HG03175 (cell line): Measurements from ENCODE around the gene GRK4.
"Not testable (repeated sequence)": the region's sequence is repeated elsewhere in the genome, so short reads cannot be mapped to it uniquely, and the experiment has no call there.

Source experiments
- ATAC-seq: cut with Tn5 transposase; IDR thresholded peaks from one replicate; pipeline ENCODE4 v1.9.1; 2021; ENCODE audit warnings: mild to moderate bottlenecking, moderate library complexity; ENCODE audit not compliant: unreplicated experiment

GRK4 gene

DNA sequence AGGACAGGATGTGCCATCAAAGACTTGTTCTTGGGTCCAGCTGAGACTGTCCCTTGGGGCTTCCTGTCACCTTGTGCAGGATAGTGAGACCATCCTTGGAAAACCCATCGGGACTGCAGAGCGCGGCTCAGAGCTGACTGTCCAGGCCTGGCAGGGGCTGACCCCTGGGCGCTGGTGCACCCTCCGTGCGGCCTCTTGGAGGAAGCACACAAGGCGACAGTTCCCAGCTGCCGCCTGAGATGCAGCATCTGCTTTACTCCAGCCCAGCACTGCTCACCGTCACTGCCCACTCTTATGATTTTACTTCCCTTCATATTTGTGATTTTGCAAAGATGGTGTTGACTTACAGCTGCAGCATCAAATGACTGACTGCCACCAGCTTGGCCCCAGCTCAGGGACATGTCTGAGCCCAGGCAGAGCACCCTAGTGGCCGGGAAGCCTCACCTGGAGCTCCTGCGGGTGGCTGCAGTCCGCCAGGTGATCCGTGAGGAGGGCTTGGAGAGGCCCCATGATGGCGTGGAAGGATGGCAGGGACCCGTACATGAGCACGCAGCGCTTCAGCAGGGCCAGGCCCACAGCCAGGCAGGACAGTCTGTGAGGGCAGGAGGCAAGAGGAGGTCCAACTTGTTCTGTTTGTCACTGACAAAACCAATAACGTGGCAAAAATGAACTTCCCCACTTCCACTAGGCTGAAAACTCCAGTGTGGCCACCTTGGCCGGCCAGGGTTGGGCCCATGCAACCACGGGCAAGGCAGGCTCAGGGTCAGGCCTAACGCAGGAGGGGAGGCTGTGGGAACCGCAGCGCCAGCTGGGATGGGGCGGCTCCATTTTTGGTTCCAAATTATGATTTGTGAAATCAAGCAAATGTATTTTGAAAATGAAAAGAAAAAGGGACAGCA, 22.0 kb upstream of the GRK4 start:
- no peak for ATAC-seq

DNA sequence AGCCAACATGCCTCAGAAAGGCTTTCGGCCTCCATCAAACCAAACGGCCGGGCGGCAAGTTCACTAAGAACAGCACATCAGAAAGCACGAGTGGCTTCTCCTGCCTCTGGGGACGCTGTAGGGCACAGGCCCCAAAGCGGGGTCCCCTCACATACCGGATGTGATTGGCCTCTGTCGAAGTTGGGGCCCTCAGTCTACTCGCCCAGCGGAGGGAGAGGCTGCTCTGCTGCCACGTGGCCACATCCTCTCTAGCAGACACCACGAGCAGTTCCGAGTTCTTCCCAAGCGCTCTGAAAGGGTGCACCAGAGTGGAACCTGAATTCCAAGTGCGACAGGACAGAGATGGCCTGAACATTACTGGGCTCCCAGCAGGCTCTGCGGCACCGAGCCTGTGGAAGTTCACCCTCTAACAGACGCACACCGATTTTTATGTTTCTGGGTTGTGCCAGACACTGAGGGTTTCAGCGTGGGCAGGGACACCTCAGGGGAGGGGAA, 21.3 kb upstream of the GRK4 start:
- ATAC-seq, result no peak

DNA sequence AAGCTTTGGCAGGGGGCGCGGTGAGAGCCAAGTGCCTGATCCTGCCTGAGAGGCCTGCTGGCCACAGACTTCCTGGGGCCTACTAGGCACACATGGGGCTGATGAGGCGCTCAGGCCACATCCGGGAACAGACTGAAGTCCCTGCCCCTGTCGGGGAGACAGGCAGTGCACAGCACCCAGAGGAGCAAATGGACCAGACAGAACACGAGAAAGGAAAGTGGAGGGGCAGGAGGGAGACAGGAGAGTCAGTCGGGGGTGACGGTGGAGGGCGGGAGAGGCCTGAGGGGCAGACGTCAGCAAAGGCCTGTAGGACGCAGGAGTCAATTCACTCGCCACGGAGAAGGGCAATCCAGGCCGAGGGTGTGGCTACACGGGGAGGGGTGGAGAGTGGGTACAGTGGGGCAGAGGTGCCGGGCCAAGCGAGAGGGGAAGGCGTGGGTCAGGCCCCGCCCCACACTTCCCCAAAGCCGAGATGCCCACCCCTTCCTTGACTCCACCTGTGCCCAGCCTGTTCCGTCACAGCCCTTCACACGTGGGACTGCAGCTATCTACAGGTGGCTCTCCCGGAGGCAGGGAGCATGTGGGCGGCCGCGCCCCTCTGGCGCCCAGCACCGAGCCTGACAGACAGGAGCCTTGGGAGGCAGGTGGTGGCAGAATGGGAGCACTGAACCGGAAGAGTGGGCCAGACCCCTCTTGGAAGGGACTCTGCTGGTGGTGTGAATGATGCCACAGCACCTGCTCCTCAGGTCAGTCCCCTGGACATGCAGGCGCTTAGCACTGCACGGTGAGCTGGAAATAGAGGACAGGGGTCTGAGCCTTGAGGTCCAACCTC, 20.6 kb upstream of the GRK4 start:
- ATAC-seq, result no peak

DNA sequence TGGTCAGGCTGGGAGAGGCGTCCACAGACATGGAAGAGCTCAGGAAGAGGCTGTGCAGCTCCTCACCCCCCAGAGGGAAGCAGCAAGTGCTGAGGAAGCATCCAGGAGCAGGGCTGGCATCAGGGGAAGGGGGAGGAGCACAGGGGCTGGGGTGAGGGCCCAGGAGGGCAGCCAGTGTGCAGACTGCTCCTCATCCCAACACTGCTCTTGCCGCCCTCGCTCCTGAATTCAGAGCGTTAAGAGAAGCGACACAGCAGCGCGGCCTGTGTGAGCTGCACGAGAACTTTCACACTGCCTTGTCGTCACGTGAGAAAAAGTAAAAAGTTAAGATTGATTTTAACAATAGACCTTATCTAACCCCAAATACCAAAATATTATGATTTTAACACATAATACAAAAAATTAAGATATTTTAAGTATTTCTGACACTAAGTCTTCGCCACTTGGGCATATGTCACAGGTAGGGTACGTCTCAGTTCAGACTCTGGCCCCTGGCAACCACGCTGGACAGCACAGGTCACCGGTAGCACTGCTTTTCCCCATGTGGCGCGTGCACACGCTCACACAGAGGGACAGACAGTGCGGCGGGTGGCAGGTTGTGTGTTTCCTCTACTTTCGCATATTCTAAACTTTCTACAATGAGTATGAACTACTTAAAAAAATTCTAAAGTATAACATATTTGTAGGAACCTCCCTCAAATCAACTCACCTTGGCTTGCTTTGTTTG, 19.8 kb upstream of the GRK4 start:
- ATAC-seq, result no peak

DNA sequence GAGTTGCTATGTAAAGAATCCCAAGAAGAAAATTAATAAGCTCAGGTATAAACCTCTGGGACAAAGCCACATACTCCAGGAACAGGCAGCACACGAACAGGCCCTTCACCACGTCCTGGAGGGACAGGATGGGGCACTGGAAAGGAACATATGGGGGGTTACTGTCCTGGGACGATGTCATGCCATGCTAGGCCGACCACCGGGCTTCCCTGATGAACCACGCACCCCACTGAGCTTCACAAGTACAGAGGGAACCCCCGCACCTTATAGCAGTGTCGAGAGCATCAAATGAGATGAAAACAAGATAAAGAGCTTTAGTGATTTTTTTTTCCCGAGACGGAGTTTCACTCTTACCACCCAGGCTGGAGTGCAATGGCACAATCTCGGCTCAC, 19.3 kb upstream of the GRK4 start:
- ATAC-seq, result no peak

DNA sequence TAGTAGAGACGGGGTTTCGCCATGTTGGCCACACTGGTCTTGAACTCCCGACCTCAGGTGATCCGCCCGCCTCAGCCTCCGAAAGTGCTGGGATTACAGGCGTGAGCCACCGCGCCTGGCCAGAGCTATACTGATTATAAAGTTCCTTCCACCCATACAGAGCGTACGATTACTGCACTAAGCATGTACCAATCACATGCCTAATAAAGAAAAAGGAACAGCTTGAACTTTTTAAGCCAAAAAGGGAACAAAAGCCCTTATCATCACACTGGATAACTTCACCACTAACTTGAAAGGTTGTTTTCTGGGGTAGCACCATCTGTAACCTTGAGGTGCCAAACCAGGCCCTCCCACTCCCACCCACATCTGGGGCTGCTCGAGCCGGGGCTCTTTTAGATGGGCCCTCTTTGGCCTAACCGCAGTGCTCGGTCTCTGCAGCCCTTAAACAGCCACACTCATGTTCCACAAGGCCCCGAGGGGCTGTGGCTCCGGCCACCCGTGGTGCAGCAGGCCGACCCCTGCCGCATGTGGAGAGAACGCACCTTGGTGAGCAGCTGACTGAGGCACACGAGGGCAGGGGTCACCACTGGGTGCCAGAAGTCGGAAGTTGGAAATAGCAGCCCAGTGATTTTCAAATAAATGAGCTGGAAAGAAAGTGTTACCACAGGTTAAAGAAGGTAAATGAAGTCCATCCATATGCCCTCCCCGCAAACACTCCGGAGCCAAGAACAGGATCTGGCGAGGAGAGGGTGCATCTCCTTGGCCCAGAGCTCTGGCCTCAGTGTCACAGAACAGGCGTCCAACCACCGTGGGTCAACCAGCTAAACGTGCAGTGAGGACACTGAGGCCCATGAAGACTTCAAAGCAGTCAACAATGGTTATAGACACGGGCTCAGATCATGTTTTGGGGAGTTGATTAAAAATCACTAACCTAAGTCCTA, 18.5 kb upstream of the GRK4 start:
- ATAC-seq, result no peak

DNA sequence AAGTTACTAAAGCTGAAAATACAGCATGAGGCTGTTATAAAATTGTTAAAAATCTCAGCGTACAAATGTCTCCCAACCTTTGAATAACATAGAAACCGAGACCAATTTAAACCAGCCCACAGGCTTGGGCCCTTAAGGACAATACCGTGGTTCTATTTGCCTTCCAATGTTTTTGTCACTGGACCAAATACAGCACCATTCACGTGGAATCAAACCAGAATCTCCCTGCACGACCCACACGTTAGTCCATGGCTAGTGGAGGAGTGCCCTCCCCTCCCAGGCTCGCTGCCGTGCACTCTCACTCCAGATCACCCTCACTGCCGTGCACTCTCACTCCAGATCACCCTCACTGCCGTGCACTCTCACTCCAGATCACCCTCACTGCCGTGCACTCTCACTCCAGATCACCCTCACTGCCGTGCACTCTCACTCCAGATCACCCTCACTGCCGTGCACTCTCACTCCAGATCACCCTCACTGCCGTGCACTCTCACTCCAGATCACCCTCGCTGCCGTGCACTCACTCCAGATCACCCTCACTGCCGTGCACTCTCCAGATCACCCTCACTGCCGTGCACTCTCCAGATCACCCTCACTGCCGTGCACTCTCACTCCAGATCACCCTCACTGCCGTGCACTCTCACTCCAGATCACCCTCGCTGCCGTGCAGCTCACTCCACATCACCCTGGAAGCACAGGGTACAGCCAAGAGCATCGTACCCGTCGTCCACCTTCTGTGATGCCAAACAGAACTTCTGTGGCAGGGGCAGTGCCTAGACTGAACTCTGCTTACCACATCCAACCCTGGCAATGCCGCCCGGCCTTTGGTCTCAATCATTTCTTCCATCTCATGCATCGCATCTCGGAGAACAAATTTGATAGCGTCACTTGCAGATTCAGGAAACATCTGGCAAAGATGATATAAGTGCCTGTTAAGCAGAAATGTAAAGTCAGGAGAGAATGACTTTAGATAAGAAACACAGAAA, 17.5 kb upstream of the GRK4 start:
- ATAC-seq, result not testable (repeated sequence)

DNA sequence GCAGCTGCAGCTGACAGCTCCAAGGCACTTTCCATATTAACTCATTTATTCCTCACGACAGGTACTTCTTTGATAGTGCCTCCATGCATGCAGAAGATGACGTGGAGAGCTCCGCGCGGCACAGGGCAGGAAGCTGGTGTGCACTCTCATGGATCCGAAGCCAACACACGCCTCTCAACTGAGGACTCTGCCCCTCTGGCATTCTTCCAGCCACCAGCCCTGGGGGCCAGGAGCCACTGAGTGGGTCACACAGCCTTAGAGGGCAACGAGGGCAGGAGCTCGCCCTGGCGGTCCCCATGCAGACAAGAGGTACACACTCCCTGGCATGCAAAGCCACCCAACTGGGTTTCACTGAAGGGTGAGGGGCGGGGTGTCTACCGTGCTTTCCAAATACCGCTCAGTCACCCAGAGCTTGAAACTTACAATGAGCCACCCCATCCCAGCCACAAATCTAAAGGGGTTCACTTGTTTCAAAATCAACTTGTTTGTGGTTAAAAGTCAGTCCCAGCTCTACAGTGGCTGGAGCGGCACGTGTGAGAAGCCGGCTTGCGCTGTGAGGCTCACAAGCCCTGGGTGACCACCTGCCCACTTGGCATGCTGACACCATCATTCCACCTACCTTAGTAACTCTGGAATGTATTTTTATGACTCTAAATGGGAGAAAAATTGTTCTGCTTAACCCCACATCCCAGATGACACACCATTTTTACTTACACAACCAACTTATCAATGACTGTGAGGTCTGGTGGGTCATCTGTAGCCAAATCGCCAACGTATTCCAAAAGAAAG, 16.4 kb upstream of the GRK4 start:
- ATAC-seq, result no peak

DNA sequence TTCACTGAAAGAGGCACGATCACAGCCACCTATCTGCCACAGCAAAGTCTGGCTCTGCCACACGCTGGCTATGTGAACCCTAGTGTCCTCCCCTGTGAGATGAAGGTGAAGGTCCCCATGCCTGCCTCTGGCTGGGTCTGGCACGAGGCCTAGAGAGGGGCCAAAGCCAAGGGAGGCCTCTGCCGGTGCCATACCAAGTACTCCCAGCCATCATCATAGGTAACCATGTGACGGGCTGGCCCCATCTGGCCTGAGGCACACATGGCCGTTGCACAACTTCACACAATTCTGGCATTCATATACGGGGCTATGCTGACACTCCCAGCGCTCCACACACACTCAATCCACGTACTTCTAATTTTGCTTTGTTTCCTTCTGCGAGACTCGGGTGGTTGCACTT, 15.4 kb upstream of the GRK4 start:
- no peak for ATAC-seq

DNA sequence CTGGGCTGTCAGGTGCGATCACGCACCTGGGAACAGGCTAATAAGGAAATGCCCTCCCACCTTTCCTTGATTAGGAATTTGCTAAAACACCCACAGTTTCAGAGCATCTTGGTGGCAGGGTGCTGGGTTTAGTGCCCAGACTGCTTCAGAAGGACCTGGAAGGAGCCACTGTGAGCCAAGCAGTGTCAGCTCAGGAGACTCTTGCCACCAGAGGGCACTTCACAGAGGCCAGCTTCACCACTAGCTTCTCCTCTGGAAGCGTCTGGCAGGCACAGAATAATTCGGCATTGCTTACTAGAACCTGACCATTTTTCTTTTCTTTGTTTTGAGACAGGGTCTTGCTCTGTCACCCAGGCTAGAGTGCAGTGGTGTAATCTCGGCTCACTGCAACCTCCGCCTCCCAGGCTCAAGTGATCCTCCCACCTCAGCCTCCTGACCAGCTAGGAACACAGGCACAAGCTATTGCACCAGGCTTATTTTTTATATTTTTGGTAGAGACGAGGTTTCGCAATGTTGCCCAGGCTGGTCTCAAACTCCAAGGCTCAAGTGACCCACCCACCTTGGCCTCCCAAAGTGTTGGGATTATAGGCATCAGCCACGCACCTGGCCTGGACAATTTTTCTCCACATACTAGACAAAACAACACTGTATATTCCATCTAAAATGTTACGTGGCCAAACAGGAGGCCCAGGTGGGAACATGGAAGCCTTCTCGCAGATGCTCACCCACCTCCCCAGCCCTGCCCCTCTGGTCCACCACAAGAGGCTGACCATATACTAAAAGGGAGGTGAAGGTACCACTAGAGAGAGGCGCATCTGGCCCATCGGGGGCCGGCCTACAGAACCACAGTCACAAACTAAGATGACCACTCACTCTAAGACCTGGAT, 14.2 kb upstream of the GRK4 start:
- no peak for ATAC-seq

DNA sequence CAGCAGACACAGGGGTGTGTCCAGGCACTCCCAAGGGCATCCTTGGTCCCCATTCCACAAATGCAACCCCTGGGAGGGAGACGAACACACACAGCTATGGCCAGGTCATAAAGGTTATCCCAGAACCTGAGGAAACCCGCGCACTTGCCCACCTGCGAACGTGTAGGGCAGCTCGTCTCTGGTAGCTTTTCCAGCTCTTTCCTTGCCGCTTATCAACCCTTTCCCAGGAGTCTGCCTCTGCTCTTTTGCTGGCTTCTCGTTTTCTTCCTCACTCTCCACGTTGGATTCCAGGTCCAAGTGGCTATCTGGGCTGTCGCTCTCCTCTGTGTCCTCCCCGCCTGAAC, 13.6 kb upstream of the GRK4 start:
- no peak for ATAC-seq

DNA sequence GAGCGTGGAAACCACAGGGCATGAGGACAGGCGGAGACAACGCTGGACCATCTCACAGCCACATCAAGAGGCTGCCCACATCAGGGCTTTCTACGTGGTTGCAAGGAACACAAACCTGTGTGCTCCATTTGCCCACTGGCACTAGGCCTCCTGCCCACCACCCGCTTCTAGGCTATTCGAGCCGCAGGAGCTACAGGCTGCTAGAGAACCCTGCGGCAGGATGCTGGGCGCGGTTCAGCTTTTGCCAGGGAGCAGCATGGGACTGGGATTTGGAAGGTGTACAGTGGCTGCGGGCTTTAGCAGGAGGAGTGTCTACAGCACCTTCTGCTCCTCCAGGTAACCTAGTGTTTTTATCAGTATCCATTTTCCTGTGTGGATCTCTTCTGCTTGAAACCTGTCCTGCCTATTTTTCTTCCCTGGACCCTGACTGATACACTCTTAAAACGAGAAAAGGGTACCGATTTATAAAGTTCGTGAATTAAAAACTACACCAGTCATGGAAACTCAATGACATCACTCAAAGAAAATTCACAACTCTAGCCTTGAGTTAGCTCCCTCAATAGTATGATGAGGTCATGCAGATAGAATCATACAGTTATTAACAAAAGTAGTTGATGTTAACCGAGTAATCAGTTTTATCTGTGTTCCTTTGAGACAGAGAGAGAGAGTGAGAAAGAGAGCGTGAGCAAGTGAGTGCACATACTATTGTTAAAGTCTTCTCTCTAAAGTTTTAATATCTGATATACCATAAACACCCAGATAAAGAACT, 13.0 kb upstream of the GRK4 start:
- ATAC-seq, result no peak

DNA sequence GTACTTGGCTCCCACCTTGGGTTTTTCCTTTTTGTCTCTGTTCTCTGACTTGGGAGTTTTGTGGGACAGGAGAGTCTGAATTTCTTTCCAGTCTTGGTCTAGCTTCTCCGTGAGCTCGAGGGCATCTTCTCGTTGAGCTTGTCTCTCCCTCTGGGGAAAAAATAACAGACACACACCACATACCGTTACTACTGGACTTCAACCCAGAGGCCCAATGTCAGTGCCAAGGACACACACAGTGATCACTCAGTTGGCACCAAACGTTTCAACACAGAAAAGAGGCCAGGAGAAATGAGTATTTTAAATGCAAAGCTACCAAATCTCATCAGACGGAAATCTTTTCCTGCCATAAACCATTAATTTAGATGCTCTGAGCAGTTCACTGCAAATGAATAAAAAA, 9.9 kb upstream of the GRK4 start:
- no peak for ATAC-seq

DNA sequence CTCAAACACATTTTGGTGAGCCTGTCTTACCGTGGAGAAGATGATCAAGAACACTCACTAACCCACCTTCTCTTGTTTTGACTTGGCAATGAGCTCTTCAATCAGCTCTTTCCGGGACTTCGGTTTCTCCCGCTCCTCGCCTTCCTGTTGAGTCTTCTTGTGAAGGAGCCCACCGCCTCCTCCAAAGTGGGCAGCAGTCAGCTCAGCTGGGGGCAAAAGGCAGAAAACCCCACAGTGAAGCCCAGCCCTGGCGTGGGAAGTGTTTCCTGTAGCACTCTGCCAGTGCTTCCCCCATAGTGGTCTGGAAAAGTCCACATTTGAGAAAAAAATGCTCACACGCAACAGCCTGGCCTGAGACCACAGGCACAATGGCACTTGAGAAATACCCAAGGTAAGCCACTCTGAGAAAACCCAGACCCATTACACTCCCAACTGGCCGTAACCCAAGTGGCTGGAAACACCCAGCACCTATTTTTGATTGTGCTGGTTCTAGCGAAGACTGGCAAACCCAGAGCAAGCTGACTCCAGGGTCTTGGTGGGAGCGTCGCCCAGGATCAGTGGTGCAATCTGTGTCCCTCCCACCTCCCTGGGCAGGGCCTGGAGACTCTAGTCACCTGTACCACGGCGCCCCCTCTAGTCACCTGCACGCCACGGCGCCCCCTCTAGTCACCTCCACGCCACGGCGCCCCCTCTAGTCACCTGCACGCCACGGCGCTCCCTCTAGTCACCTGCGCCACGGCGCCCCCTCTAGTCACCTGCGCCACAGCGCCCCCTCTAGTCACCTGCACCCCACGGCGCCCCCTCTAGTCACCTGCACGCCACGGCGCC, 8.8 kb upstream of the GRK4 start:
- peak; percentile 45 for ATAC-seq

DNA sequence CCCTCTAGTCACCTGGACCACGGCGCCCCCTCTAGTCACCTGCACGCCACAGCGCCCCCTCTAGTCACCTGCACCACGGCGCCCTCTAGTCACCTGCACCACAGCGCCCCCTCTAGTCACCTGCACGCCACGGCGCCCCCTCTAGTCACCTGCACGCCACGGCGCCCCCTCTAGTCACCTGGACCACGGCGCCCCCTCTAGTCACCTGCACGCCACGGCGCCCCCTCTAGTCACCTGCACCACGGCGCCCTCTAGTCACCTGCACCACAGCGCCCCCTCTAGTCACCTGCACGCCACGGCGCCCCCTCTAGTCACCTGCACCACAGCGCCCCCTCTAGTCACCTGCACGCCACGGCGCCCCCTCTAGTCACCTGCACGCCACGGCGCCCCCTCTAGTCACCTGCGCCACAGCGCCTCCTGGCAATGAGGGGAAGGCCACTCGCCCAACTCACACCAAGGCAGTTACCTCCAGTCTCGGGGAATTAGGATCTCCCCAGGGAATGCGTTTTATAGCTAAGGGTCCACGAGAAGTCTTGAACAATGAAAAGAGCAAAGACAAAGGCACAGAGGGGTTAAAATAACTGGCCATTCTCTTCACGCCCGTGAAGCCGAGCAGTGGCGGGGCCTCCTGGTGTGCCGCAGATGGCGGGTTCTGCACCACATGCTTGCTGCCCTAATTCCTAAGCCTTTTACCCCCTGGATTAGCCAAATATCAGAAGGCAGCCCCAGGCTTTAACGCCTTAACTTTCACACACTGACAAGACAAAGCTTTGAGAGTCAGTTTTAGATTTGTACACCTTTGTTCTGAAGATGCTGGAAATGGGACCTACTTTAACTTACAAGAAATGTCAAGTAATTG, 8.0 kb upstream of the GRK4 start:
- not testable (repeated sequence) for ATAC-seq
